ENCODE measurements around the gene MED13L. TPM values are rescaled to one million over a fixed set of nuclear protein-coding genes. Genes with fewer than 3 reads are reported as not detected.

MED13L gene
- total RNA-seq, 1 donor from 2014 or later: 97.7 TPM

DNA sequence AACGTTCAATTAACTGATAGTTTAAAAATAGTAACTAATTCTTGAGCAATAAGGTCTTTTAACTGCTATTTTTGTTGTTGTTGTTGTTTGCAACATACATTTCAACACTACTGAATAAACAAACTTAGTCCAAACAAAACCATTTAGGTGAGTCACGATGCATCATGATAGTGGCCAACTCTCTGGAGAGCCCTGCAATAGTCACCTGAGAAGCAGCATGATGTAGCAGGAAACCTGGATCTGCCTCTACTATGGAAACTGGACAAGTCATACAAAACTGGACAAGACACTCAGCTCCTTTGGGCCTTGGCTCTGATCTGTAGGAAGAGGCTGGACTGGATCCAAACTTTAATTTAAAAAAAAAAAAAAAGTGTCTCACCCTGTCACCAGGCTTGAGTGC, 117.3 kb downstream of the MED13L start:
- Mint-ChIP-seq H3K27ac (no peak overlapping the region), H3K4me3 (no peak overlapping the region), H3K27me3 (no peaks in the 10 kb centered on the region), H3K36me3 (no peaks in the 10 kb centered on the region), H3K4me1 (ENCODE audit: unreplicated experiment) (peaks cover 53% of the 10 kb centered on the region), H3K9me3 (no peaks in the 10 kb centered on the region)
- TF ChIP-seq, protein P1, sequence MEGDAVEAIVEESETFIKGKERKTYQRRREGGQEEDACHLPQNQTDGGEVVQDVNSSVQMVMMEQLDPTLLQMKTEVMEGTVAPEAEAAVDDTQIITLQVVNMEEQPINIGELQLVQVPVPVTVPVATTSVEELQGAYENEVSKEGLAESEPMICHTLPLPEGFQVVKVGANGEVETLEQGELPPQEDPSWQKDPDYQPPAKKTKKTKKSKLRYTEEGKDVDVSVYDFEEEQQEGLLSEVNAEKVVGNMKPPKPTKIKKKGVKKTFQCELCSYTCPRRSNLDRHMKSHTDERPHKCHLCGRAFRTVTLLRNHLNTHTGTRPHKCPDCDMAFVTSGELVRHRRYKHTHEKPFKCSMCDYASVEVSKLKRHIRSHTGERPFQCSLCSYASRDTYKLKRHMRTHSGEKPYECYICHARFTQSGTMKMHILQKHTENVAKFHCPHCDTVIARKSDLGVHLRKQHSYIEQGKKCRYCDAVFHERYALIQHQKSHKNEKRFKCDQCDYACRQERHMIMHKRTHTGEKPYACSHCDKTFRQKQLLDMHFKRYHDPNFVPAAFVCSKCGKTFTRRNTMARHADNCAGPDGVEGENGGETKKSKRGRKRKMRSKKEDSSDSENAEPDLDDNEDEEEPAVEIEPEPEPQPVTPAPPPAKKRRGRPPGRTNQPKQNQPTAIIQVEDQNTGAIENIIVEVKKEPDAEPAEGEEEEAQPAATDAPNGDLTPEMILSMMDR (conservative IDR thresholded peaks at IDR 0.05): no peak
- DNase-seq (ENCODE audit: extremely low spot score, unreplicated experiment): no peak

DNA sequence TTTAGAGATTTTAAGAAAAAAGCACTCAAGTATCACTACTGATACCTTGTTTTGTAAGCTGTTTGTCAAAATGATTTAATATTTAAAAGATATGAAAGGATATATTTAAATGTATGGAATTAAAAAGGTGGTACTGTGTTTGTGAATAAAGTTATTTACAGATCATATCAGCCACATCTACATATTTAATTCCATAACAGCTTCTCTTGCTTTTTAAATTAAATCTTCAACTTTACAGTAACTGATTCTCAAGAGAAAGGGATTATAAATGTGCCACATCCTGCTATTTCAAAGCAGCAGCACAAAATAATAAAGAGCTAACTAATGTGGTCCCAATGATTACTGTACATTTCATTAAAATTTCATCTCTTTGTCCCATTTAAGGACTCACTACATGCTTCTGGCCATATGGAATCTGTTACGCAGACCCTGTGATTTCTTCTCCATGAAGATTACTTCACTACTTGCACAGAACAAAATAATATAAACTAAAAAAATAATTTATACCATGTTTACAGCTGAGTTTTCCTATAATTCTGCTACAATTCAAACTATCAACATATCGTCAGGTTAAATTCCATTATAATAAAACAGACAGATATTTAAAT, 117.8 kb downstream of the MED13L start:
- DNase-seq (ENCODE audit: extremely low spot score, unreplicated experiment): no peak
- H3K36me3 Mint-ChIP-seq: no peaks in the 10 kb centered on the region
- no peaks in the 10 kb centered on the region for H3K9me3 Mint-ChIP-seq
- H3K4me1 Mint-ChIP-seq (ENCODE audit: unreplicated experiment): peaks cover 48% of the 10 kb centered on the region
- H3K27me3 Mint-ChIP-seq: no peaks in the 10 kb centered on the region
- H3K27ac Mint-ChIP-seq: no peak overlapping the region
- TF ChIP-seq, protein P1 (conservative IDR thresholded peaks at IDR 0.05): no peak
- no peak overlapping the region for H3K4me3 Mint-ChIP-seq

DNA sequence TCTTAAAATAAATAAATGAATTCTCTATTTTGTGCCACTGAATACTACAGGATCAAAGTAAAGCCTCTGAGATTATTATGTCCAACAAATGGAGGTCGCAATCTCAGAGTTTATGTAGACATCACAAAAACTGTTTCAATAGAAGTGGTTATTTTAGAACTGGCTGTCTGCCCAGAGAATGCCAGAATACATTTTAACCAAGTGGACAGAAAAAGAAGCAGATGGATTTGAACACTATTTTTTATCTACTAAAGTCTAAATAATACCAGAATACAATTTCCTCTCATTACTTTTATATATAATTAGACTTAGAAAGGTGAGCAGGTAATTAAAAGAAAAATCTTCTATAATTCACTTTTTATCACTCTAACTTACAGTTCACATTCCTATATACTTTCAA, 118.3 kb downstream of the MED13L start:
- DNase-seq (ENCODE audit: extremely low spot score, unreplicated experiment): no peak
- H3K4me1 Mint-ChIP-seq (ENCODE audit: unreplicated experiment): peaks cover 43% of the 10 kb centered on the region
- H3K9me3 Mint-ChIP-seq: no peaks in the 10 kb centered on the region
- H3K27me3 Mint-ChIP-seq: no peaks in the 10 kb centered on the region
- H3K27ac Mint-ChIP-seq: no peak overlapping the region
- no peaks in the 10 kb centered on the region for H3K36me3 Mint-ChIP-seq
- TF ChIP-seq, protein P1 (conservative IDR thresholded peaks at IDR 0.05): no peak
- H3K4me3 Mint-ChIP-seq: no peak overlapping the region

DNA sequence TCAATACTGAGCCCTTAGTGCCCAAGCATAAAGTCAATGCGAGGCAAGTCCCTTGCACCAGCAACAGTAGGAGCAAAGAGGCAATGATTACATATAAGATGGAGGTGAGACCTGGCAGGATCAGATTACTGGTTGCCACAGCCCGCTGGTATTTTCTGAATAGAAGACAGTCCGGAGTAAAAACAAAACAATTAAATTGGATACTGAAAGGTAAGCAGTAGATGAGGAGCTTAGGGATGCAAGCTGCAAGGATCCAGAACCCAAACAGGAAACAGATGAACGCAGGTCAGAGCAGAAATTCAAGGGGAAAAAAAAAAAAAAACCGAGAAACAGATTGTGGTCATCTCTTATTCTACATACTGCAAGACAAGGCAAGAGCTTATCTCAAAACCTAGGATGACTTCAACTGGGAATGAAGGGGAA, 119.6 kb downstream of the MED13L start:
- Mint-ChIP-seq H3K9me3 (no peaks in the 10 kb centered on the region), H3K4me3 (no peak overlapping the region), H3K4me1 (ENCODE audit: unreplicated experiment) (peaks cover 50% of the 10 kb centered on the region), H3K27me3 (no peaks in the 10 kb centered on the region), H3K36me3 (no peaks in the 10 kb centered on the region), H3K27ac (no peak overlapping the region)
- DNase-seq (ENCODE audit: extremely low spot score, unreplicated experiment): no peak
- TF ChIP-seq, protein P1 (conservative IDR thresholded peaks at IDR 0.05): no peak

DNA sequence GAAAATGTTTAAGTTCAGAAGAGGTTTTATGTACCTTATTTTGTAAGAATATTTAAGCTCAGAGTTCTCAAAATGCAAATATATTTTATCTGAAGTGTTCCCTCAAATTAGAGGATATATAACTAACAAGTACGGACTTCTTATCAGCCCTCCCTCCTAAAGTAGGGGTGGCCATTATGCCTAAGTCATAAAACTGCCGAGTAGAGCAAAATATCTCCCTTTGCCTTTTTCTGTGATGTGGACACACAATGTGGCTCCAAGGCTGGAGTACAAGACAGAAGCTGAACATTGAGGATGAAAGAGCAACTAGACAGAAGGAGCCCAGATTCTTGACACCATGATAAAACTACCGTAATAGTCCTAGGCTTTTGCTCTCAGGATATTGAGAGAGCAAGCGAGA, 120.9 kb downstream of the MED13L start:
- H3K4me1 Mint-ChIP-seq (ENCODE audit: unreplicated experiment): peaks cover 48% of the 10 kb centered on the region
- H3K36me3 Mint-ChIP-seq: no peaks in the 10 kb centered on the region
- H3K4me3 Mint-ChIP-seq: no peak overlapping the region
- H3K27ac Mint-ChIP-seq: no peak overlapping the region
- no peaks in the 10 kb centered on the region for H3K27me3 Mint-ChIP-seq
- H3K9me3 Mint-ChIP-seq: no peaks in the 10 kb centered on the region
- TF ChIP-seq, protein P1 (conservative IDR thresholded peaks at IDR 0.05): no peak
- no peak for DNase-seq (ENCODE audit: extremely low spot score, unreplicated experiment)

DNA sequence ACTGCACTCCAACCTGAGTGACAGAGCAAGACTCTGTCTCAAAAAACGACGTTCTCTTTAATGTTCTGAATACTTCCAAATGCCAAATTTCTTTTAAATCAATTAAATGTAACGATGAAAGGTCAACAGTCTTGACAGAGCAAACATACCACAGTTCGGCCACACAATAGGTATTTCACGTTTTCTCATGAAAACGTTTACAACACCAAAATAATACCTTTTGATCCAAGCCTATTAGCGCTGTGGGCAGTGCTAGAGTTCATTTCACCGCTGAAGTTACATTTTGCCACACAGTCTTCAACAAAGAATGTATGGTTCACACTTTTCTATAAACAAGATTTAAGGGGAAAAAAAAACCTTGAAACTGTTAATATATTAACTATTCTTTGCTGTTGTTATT, 122.1 kb downstream of the MED13L start:
- H3K36me3 Mint-ChIP-seq: no peaks in the 10 kb centered on the region
- H3K27me3 Mint-ChIP-seq: no peaks in the 10 kb centered on the region
- no peaks in the 10 kb centered on the region for H3K9me3 Mint-ChIP-seq
- TF ChIP-seq, protein P1 (conservative IDR thresholded peaks at IDR 0.05): no peak
- DNase-seq (ENCODE audit: extremely low spot score, unreplicated experiment): no peak
- H3K4me1 Mint-ChIP-seq (ENCODE audit: unreplicated experiment): peaks cover 49% of the 10 kb centered on the region
- H3K4me3 Mint-ChIP-seq: no peak overlapping the region
- no peak overlapping the region for H3K27ac Mint-ChIP-seq

Measured in type B pancreatic cell (in vitro differentiated cells).